Spleen (tissue), 7 donors: ENCODE data around the gene CREBRF.

Experiments
- POLR2A ChIP-seq, 3 donors: fragments of 450-650 bp; IDR thresholded peaks; one replicate each; pipeline ENCODE4 v1.5.1; 2017; ENCODE audit warnings: antibody characterized with exemption in 3 of 3, mild to moderate bottlenecking in 1 of 3
- POLR2AphosphoS5 ChIP-seq, 3 donors: sonication (generic); formaldehyde crosslinking; IDR thresholded peaks; one replicate each; pipeline ENCODE4 v1.5.1; 2017; ENCODE audit warnings: antibody characterized with exemption in 3 of 3
- TF ChIP-seq, protein P1 (sequence below), 11 experiments: fragments of 200-600 bp in 7 of 11; fragments of 450-650 bp in 4 of 11; sonication (generic) in 4 of 11; IDR thresholded peaks in 8 of 11; conservative IDR thresholded peaks in 3 of 11; 1 replicate in 7 of 11; 2 replicates in 4 of 11; pipeline versions ENCODE4 v1.4.0 to v1.8.0; 2016 to 2021; ENCODE audit warnings: antibody characterized with exemption in 11 of 11, inconsistent platforms in 4 of 11, mild to moderate bottlenecking in 1 of 11
- donor health status: DM: no; HTN: no; CAD: no; lungs with moderate emphysema.
- donor health status: DM: no; HTN: no; CAD: no.
- donor health status: DM: no; HTN: no; CAD: no.

DNA sequence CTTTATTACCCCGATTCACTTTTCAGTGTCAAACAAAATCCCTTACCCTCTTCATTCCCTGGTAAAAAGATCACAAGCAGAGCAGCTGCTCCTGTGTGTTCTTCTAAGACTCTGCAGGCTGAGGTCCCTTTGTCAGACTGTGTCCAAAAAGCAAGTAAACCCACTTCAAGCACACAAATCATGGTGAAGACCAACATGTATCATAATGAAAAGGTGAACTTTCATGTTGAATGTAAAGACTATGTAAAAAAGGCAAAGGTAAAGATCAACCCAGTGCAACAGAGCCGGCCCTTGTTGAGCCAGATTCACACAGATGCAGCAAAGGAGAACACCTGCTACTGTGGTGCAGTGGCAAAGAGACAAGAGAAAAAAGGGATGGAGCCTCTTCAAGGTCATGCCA, 34.5 kb downstream of the CREBRF start:
- TF ChIP-seq, protein P1, sequence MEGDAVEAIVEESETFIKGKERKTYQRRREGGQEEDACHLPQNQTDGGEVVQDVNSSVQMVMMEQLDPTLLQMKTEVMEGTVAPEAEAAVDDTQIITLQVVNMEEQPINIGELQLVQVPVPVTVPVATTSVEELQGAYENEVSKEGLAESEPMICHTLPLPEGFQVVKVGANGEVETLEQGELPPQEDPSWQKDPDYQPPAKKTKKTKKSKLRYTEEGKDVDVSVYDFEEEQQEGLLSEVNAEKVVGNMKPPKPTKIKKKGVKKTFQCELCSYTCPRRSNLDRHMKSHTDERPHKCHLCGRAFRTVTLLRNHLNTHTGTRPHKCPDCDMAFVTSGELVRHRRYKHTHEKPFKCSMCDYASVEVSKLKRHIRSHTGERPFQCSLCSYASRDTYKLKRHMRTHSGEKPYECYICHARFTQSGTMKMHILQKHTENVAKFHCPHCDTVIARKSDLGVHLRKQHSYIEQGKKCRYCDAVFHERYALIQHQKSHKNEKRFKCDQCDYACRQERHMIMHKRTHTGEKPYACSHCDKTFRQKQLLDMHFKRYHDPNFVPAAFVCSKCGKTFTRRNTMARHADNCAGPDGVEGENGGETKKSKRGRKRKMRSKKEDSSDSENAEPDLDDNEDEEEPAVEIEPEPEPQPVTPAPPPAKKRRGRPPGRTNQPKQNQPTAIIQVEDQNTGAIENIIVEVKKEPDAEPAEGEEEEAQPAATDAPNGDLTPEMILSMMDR (IDR thresholded peaks at IDR 0.05 in 8 of 11, conservative IDR thresholded peaks at IDR 0.05 in 3 of 11) = no peak
- TF ChIP-seq POLR2A (IDR thresholded peaks at IDR 0.05) (no peak), POLR2AphosphoS5 (IDR thresholded peaks at IDR 0.05) (no peak)
